Measurements from ENCODE around the gene S1PR2.

DNA sequence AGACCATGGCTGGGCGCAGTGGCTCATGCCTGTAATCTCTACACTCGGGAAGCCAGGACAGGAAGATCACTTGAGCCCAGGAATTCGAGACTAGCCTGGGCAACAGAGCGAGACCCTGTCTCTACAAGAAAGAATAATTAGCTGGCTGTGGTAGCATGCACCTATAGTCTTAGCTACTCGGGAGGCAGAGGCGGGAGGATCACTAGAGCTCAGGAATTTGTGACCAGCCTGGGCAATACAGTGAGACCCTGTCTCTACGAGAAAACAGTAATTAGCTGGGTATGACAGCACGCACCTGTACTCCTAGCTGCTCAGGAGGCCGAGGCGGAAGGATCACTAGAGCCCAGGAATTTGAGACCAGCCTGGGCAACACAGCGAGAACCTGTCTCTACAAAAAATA is 43.8 kb downstream of the S1PR2 start:
- TF ChIP-seq POLR2AphosphoS5 (IDR thresholded peaks at IDR 0.05; ENCODE audit: low read depth, low read length) (no peak), POLR2A (IDR thresholded peaks at IDR 0.05; ENCODE audit: low read depth, low read length) (no peak)
